Transverse colon (tissue), 4 donors: Measurements from ENCODE around the gene NOTCH2. TPM values are rescaled to one million over a fixed set of nuclear protein-coding genes. Genes with fewer than 3 reads are reported as not detected.

ENCODE experiments used
- DNase-seq: peaks from one replicate; pipeline ENCODE4 v3.0.0-alpha.2; 2019
- H3K27ac ChIP-seq, 4 donors: fragments of 200-600 bp; sonication (generic); 2 replicates each; pipeline ENCODE4 v1.5.1; 2016 to 2018; ENCODE audit warnings: inconsistent platforms in 4 of 4
- H3K27me3 ChIP-seq: fragments of 200-600 bp; sonication (generic); 2 replicates; pipeline ENCODE4 v1.5.1; 2017; ENCODE audit warnings: inconsistent platforms
- H3K36me3 ChIP-seq, 4 donors: fragments of 200-600 bp; sonication (generic); 2 replicates each; pipeline ENCODE4 v1.5.1; 2017 to 2019; ENCODE audit warnings: inconsistent platforms in 4 of 4
- H3K4me1 ChIP-seq, 4 donors: fragments of 200-600 bp; sonication (generic); 2 replicates each; pipeline ENCODE4 v1.5.1; 2017 to 2020; ENCODE audit warnings: inconsistent platforms in 4 of 4
- H3K4me3 ChIP-seq, 4 donors: fragments of 200-600 bp; sonication (generic); 1 replicate in 1 of 4; 2 replicates in 3 of 4; pipeline versions ENCODE4 v1.5.1 to v1.6.1; 2017 to 2019; ENCODE audit warnings: inconsistent platforms in 4 of 4
- H3K9me3 ChIP-seq, 2 donors: fragments of 200-600 bp; sonication (generic); 2 replicates each; pipeline ENCODE4 v1.5.1; 2017 to 2019; ENCODE audit warnings: inconsistent platforms in 2 of 2
- CTCF ChIP-seq, 5 experiments: fragments of 200-600 bp in 3 of 5; fragments of 450-650 bp in 2 of 5; sonication (generic) in 3 of 5; IDR thresholded peaks; 1 replicate in 2 of 5; 2 replicates in 3 of 5; pipeline ENCODE4 v1.5.1; 2016 to 2017; ENCODE audit warnings: antibody characterized with exemption in 5 of 5, inconsistent platforms in 3 of 5, mild to moderate bottlenecking in 2 of 5, moderate library complexity in 1 of 5
- EP300 ChIP-seq: sonication (generic); formaldehyde crosslinking; IDR thresholded peaks from one replicate; pipeline ENCODE4 v1.6.1; 2017; ENCODE audit warnings: antibody characterized with exemption, low read depth
- POLR2A ChIP-seq: fragments of 450-650 bp; IDR thresholded peaks from one replicate; pipeline ENCODE4 v1.6.1; 2016; ENCODE audit warnings: antibody characterized with exemption, mild to moderate bottlenecking, moderate library complexity
- POLR2AphosphoS5 ChIP-seq, 3 donors: sonication (generic); formaldehyde crosslinking; IDR thresholded peaks; one replicate each; pipeline ENCODE4 v1.6.1; 2016; ENCODE audit warnings: antibody characterized with exemption in 3 of 3
- WGBS, 2 donors: methylation state at CpG; one replicate each; pipeline ENCODE4 v1.1.5; 2018; ENCODE audit warnings: low coverage in 1 of 2; 5-methylcytosine and 5-hydroxymethylcytosine counted together
- in situ Hi-C, 4 donors: fragments of 200-750 bp; cut with MboI; loops; one replicate each; pipeline versions ENCODE4 v1.15.0 to v1.15.1; 2017; ENCODE audit warnings: low sequenced_read_pairs in 3 of 4, low pct_ligation_motif_present in 1 of 4, low pct_unique_long_range_greater_than_20kb in 1 of 4
- intact Hi-C: fragments of 100-400 bp; cut with DNase I; formaldehyde crosslinking; loops from one replicate; pipeline ENCODE4 v1.15.1; 2023; ENCODE audit warnings: low total_unique reads
- total RNA-seq, 4 donors: library from RNA; depleted of rRNA; stranded (reverse); fragments of >200 nt; gene quantifications; one replicate each; pipeline ENCODE4 v1.1.0, GENCODE V29; 2016

The NOTCH2 gene
- total RNA-seq, 4 donors from 2014 or later = 24.7 to 80.0 (median 47.1) TPM

GRCh38 chr1:119935373-119935772, 134.1 kb downstream of the NOTCH2 start:
- Histone ChIP-seq H3K36me3 (peaks cover 0 to 76% (median 23%) of the 10 kb centered on the region in 4 donors), H3K27ac (no peak overlapping the region), H3K4me3 (no peak overlapping the region), H3K9me3 (peaks cover 0 to 4% of the 10 kb centered on the region in 2 donors), H3K27me3 (no peaks in the 10 kb centered on the region), H3K4me1 (no peaks in the 10 kb centered on the region)
- DNase-seq = no peak
- intact Hi-C loops (no loop called here), in situ Hi-C loops (no loop called here)
- WGBS, 2 donors = 89% methylated on average over 1 of the region's 1 CpG; no CpG with 5 or more reads in 1 of the 2 donors
- no peak for TF ChIP-seq POLR2AphosphoS5 (IDR thresholded peaks at IDR 0.05)
- TF ChIP-seq CTCF (IDR thresholded peaks at IDR 0.05) = no peak
- no peak for TF ChIP-seq EP300

GRCh38 chr1:119933397-119933796, 136.1 kb downstream of the NOTCH2 start:
- Histone ChIP-seq H3K36me3 (peaks cover 0 to 68% (median 20%) of the 10 kb centered on the region in 4 donors), H3K27ac (no peak overlapping the region), H3K9me3 (peaks cover 0 to 4% of the 10 kb centered on the region in 2 donors), H3K4me1 (no peaks in the 10 kb centered on the region), H3K27me3 (no peaks in the 10 kb centered on the region), H3K4me3 (no peak overlapping the region)
- intact Hi-C loops = no loop called here
- in situ Hi-C loops = no loop called here
- DNase-seq = no peak
- TF ChIP-seq POLR2AphosphoS5 (IDR thresholded peaks at IDR 0.05) (no peak), CTCF (IDR thresholded peaks at IDR 0.05) (no peak), EP300 (no peak), POLR2A (no peak)

GRCh38 chr1:119929643-119930315, 139.7 kb downstream of the NOTCH2 start:
- H3K36me3 ChIP-seq = peaks cover 3 to 65% (median 26%) of the 10 kb centered on the region in 4 donors
- H3K27me3 ChIP-seq = no peaks in the 10 kb centered on the region
- intact Hi-C loops = no loop called here
- no peak for DNase-seq
- H3K4me1 ChIP-seq = no peaks in the 10 kb centered on the region
- WGBS, 2 donors = 96% methylated on average over 1 of the region's 1 CpG; no CpG with 5 or more reads in 1 of the 2 donors
- H3K9me3 ChIP-seq = peaks cover 0 to 4% of the 10 kb centered on the region in 2 donors
- no peak for TF ChIP-seq CTCF (IDR thresholded peaks at IDR 0.05)
- no peak for TF ChIP-seq POLR2A
- TF ChIP-seq POLR2AphosphoS5 (IDR thresholded peaks at IDR 0.05) = no peak
- no peak for TF ChIP-seq EP300
- no peak overlapping the region for H3K27ac ChIP-seq
- in situ Hi-C loops = no loop called here
- H3K4me3 ChIP-seq = no peak overlapping the region

GRCh38 chr1:119926553-119926952, 142.9 kb downstream of the NOTCH2 start:
- WGBS, 2 donors = 98% methylated on average over 3 of the region's 3 CpGs; no CpG with 5 or more reads in 1 of the 2 donors
- TF ChIP-seq EP300 (no peak), POLR2AphosphoS5 (IDR thresholded peaks at IDR 0.05) (no peak), CTCF (IDR thresholded peaks at IDR 0.05) (no peak), POLR2A (no peak)
- in situ Hi-C loops = no loop called here
- Histone ChIP-seq H3K27me3 (no peaks in the 10 kb centered on the region), H3K27ac (no peak overlapping the region), H3K4me3 (no peak overlapping the region), H3K9me3 (no peaks in the 10 kb centered on the region), H3K4me1 (no peaks in the 10 kb centered on the region), H3K36me3 (peaks cover 0 to 60% (median 26%) of the 10 kb centered on the region in 4 donors)
- intact Hi-C loops = no loop called here
- DNase-seq = no peak
